DMS153 treated with DMSO at 0.1 percent for 48 hours (cell line): ENCODE results near the gene FCRLA.

ENCODE experiments used
- DNase-seq: peaks from one replicate; lab custom pipeline; 2025; ENCODE audit not compliant: unreplicated experiment; lab: John Stamatoyannopoulos, UW

Gene FCRLA

DNA sequence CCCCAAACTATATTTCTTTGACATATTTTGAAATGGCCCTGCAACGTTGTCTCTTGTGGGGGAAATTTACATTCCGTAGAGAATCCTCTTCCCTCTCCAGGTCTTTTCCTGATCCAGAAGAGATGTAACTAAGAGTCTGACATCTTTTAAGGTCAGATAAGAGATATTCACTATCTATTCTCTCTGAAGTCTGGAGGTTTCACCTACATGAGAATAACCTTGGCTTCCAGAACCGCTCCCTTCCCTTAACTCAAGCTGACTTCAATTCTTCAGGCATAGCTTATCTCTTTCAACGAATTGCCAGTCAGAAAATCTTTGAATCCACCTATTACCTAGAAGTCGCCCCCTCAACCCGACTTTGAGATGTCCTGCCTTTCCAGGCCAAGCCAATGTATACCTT, 24.2 kb downstream of the FCRLA start:
- DNase-seq: no peak

DNA sequence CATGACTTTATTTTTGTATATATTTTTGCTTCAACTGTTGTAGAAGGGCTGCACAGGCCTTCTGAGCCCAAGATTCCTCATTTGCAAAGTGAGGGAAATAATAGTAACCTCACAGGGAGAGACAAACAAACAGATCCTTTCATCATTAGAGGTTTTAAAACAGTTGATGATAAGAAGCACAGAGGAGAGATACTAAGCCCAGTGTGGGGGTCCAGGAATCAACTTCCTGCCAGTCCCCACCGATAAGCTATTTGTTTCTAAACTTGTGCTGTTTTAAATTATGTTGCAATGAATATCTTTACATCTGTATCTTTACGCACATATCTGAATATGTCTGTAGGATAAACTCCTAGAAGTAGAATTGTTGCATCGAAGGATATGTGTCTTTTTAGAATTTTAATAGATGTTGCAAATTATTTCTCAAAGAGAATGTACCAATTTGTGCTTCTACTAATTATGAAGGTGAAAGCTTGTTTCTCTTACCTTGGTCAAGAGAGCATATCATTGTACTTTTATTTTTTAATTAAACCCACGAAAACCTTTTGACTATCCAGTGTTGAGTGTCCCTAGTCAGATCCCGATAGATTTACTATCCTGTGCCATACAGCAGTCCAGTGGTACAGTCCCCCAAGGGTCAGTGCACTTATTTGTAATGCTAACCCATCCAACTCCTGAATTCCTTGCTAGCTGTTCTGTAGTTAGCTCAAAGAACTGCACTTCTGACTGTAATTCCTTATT, 25.1 kb downstream of the FCRLA start:
- no peak for DNase-seq

DNA sequence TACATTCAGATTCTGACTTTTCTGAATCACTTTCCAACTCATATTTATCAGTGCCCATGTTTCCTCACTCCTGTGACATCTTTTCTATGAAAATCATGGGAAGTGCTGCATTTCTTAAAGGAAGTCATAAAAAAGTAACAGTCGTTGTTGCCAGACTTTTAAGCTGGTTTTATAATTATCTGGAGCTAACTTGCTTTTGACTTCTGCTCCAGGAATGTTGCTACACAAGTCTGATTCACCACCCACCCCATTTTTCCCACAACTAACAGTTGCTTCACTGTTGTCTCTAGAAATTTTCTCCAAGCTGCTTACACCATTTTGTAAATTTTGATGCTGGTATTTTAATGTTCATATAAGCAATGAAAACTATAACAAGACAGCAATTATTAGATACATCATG, 26.5 kb downstream of the FCRLA start:
- DNase-seq: no peak

DNA sequence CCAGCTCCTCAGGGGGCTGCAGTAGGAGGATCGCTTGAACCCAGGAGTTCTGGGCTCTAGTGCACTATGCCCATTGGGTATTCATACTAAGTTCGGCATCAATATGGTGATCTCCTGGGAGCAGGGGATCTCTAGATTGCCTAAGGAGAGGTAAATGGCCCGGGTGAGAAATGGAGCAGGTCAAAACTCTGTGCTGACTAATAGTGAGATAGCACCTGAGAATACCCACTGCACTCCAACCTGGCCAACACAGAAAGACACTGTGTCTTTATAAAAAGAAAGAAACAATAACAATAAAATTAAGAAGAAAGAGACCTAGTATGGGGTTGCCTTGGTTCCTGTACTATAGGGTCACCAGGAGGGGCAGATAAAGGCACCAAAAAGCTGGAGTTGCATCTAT, 28.8 kb downstream of the FCRLA start:
- no peak for DNase-seq

DNA sequence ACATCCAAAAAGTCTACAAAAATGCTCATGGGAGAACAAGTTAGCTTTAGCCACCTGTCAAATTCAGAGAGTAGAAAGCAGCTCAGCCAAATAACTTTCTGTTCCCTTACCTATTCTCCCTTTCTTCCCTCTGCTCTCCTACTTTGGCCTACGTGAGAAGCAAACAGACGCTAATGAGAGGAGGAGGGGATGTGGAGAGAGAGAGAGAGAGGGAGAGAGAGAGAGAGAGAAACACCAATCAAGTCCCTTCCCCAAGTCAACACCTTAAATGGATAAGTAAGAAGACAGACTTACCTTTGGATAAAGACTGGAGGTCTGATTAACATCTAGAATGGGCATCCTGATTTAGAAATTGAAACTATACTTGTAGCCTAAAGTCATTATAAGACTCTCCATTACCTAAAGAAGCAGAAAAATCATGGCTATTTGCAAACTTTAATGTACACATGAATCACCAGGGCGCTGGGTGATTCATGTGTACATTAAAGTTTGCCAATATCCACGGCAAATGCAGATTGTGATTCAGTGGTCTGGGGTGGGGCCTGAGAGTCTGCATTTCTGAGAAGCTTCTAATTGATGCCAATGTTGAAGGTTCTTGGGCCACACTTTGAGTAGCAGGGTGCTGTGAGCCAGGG, 29.4 kb downstream of the FCRLA start:
- no peak for DNase-seq

DNA sequence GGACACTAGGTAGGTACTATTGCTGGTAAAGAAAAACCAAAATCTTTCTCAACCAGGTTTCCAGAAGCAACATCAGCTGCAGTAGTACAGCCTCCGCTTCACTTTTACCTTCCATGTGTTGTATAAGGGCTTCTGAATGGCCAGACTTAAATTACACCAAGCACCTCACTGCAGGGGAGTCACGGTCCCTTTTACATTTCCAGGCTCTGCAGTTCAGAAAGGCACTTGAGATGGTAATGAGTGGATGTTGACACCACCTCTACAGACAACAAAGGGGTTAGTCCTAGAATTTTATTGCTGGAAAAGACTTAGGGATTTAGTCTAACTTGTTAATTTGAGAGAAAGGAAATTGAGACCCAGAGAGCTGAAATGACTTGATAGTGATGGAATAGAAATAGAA, 30.6 kb downstream of the FCRLA start:
- DNase-seq: no peak

DNA sequence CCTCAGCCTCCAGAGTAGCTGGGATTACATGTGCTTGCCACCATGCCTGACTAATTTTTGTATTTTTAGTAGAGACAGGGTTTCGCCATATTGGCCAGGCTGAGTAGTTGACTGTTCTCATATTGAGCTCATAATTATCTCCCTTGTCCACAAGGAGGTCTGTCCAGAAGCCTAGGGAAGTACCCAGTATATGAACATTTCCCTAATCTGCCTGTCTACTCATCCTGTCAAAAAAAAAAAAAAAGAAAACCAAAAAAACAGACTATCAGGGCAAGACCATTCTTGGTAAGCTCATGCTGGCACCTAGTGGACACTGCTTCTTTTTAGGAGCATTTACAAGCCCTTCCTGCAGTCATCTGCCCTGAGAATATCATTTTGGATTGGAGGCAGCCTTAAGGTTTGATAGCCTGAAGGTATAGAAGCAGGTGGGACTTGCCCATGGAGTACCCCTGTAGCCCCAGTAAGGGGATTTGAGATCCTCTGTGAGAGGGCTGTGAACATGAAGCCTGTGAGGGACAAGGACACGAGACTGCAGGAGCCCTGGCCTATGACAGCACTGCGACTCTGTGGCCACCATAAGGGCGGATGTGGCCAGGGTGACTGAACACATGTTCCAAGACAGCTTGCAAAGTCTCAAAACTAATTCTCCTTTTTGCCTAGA, 31.7 kb downstream of the FCRLA start:
- no peak for DNase-seq

DNA sequence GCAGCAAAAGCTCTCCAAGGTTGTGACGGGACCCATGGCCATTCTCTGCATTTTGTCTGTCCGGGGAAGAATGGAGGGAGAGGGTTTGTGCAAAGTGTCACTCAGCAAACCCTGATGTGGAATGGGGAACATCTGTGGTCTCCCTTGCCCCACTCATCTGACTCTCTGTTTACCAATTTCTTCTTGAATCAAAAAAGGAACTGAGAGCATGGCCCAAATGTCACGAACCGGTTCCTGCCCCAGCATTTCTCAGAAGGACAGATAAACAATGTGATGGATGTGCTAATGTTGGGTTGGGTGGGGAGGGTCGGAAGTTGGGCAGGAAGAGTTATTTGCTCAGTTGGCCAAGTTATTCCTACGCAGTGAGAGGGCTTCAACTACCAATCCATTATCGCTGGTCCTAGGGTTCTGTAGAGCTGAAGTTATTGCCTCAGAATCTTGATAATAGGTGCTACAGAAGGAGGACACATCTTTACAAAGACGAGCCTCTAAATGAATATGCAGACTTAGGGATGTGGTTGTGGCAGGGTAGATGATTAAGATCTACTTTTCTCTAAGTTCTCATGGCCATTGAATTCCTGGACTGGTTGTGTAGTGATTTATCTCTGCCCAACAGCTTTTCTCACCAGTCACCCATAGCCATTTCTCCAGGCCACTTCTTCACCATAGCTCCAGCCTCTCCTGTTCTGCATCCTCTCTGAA, 33.0 kb downstream of the FCRLA start:
- DNase-seq: no peak

DNA sequence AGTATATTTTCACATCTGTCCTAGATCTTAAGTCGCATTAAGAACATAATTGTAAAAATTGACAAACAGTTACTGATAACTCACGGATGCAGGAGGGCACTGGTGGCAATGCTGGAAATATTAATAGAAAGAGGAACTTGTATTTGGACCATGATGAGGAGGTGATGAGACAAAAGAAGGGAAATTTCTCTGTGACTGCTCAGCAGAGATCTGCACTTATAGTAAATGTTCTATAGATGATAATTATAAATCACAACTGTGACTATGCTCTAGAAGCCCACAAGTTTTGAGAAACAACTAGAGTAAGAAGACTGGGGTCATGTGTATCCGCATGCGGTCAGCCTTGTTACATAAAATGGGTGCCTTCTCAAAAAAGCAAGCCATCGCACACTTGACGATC, 33.9 kb downstream of the FCRLA start:
- no peak for DNase-seq

DNA sequence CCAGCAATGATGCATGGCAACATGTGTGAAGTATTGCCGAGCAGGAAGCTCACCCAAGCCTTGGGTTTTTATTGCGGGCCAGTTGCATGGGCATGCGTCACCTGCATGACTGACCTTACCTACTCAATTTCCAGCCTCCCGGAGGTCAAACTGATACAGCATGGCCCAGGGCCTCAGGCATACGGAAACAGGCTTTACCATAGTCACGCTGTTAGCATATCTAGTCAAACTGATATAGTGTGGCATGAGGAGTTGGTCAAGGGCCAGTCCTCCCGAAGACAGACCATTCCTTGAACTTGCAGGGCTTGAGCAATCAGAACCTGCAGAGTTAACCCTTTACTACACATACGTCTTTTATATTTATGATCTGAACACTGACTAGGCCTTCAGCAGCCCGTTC, 36.2 kb downstream of the FCRLA start:
- no peak for DNase-seq

DNA sequence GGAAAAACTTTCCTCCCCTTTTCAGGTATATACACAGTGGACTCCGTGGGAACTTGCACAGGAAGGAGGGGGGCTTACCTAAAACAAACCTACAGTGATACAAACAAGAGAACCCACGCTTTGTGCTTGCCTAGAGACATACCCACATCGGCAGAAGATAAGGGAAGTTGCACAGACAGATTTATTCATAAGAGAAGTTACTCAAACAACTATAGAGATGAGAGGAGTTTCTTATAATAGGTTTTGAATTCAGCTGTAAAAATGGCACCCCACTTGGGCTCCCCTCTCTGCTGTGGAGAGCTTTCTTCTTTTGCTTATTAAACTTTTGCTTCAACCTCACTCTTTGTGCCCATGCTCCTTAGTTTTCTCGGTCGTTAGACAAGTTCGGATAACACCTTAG, 40.8 kb downstream of the FCRLA start:
- no peak for DNase-seq

DNA sequence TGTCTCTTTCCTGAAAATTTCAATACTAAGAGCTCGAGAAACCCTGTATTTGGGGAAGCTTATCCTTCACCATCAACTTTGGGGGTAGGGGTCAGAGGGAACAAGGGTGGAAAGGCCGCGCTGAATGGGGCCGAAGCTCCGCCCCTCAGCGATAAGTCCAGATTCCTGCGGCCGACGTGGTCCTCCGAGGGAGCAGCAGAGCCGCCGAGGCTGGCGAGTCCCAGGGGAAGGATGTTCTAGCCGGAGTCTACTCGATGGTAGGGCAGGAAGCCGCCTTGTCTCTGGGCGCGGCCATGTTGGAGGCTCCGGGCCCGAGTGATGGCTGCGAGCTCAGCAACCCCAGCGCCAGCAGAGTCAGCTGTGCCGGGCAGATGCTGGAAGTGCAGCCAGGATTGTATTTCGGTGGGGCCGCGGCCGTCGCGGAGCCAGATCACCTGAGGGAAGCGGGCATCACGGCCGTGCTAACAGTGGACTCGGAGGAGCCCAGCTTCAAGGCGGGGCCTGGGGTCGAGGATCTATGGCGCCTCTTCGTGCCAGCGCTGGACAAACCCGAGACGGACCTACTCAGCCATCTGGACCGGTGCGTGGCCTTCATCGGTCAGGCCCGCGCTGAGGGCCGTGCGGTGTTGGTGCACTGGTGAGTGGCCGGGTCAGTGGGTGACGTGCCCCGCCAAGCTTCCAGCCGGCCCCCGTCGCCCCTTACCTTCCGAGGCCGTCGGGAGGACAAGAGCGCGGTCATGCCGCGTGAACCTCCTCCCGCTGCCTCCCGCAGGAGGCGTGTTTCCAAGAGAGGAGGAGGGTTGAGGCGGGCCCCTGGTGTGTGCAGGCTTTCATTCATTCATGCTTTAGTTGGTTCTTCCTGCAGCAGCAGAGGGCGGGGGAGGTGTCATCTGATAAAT, 42.7 kb downstream of the FCRLA start, which contains the start of gene DUSP12:
TSS of gene DUSP12 (plus strand) at position 278 of the 899 bp plus-strand sequence. CDS start at position 294, 16 bp downstream.
- peak; percentile 99 for DNase-seq

DNA sequence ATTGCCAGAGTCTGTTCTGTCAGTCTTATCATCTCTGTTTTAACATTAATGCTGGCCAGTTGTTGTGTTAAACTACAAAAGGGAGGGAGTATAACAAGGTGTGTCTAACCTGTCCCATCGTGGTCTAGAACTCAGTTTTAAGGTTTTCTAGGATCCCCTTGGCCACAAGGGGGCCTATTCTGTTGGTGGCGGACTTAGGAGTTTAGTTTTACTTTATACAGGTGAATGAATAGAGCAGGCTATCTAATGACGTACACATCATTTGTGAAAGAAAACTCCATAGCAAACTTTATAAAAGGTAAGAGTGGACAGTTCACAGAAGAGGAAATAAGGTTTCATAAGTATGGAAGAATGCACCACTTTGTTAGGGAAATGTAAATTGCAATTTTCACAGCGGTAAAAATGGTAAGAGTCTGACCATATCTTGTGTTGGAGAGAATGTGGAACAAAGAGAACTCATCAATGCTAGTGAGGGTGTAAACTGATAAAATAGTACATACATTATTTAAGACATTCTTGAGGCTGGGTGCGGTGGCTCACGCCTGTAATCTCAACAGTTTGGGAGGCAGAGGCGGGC, 56.6 kb downstream of the FCRLA start:
- DNase-seq: no peak
